K562 (cell line): ENCODE measurements around the gene MATN4. TPM values are rescaled to one million over a fixed set of nuclear protein-coding genes. Genes with fewer than 3 reads are reported as not detected.

ENCODE experiments used
- ARNT ChIP-seq, 2 experiments: fragments of 450-650 bp; IDR thresholded peaks; 2 replicates each; pipeline ENCODE4 v1.6.1; 2016; ENCODE audit warnings: mild to moderate bottlenecking in 1 of 2
- CHAMP1 ChIP-seq: fragments of 450-650 bp; IDR thresholded peaks from 2 replicates; pipeline ENCODE4 v1.6.1; 2016; ENCODE audit warnings: mild to moderate bottlenecking
- CREB3L1 ChIP-seq: fragments of 450-650 bp; IDR thresholded peaks from 2 replicates; pipeline ENCODE4 v1.6.1; 2014; ENCODE audit warnings: low read depth, mild to moderate bottlenecking, moderate library complexity, borderline replicate concordance
- EHMT2 ChIP-seq: fragments of 450-650 bp; IDR thresholded peaks from 2 replicates; pipeline ENCODE4 v1.6.1; 2018; ENCODE audit warnings: antibody characterized with exemption
- ETV5 ChIP-seq: sonication (generic); formaldehyde crosslinking; IDR thresholded peaks from 2 replicates; pipeline ENCODE4 v1.4.0; 2020; ENCODE audit warnings: low read depth, mild to moderate bottlenecking, missing genetic modification reagents
- GTF2F1 ChIP-seq: IDR thresholded peaks from 2 replicates; pipeline ENCODE4 v1.6.1; 2011; ENCODE audit warnings: low read depth, low read length, improper control_type of control experiment
- HMG20B ChIP-seq: fragments of 250-450 bp; sonication (Bioruptor Pico); IDR thresholded peaks from 2 replicates; pipeline ENCODE4 v1.5.0; 2021; ENCODE audit warnings: mild to moderate bottlenecking
- HNRNPH1 ChIP-seq: fragments of 200-400 bp; formaldehyde crosslinking; optimal IDR thresholded peaks from 2 replicates; pipeline ENCODE3; 2017; ENCODE audit warnings: low read depth, mild to moderate bottlenecking, low read length, moderate library complexity
- MGA ChIP-seq: fragments of 450-650 bp; IDR thresholded peaks from 2 replicates; pipeline ENCODE4 v1.6.1; 2016; ENCODE audit warnings: mild to moderate bottlenecking, moderate library complexity
- STAT5A ChIP-seq: IDR thresholded peaks from 2 replicates; pipeline ENCODE4 v1.6.1; 2012; ENCODE audit warnings: low read length, inconsistent platforms, borderline replicate concordance
- ZNF347 ChIP-seq: fragments of 450-650 bp; formaldehyde crosslinking; IDR thresholded peaks from 2 replicates; pipeline ENCODE4 v1.4.0; 2020; ENCODE audit warnings: low read depth, mild to moderate bottlenecking, moderate library complexity
- polyA plus RNA-seq, 8 experiments: library from polyadenylated mRNA; depleted of rRNA in 4 of 8; stranded (reverse) in 5 of 8; unstranded in 3 of 8; fragments of >200 nt; fragmentation: Nextera tagmentation in 2 of 8; fragmentation: Illumina TruSeq in 1 of 8; extraction: Ambion mirVana in 2 of 8; extraction: Trizol in 1 of 8; gene quantifications; 2 replicates each; pipeline versions ENCODE4 v1.2.1 to v1.2.3, GENCODE V29; 2011 to 2014; ENCODE audit warnings: inconsistent platforms in 1 of 8, missing spikeins in 1 of 8
- total RNA-seq, 7 experiments: library from RNA; depleted of rRNA in 6 of 7; stranded (reverse); fragments of >200 nt in 6 of 7; fragmentation: Illumina TruSeq in 2 of 7; extraction: Trizol in 2 of 7; gene quantifications; 2 replicates each; pipeline versions ENCODE4 v1.2.1 to v1.2.3, GENCODE V29; 2011 to 2021; ENCODE audit warnings: low replicate concordance in 1 of 7

MATN4 gene
- total and polyA plus RNA-seq, 9 of the 15 experiments (the other 6 are each of a cell fraction or from before 2014, with no cell fraction given): 0.09 TPM; not detected in 8

GRCh38 chr20:45293041-45294002 lies 14.8 kb downstream of the MATN4 start (continued):
- TF ChIP-seq CREB3L1: peak; percentile 53; the same call in 1 of the 2 replicates
- TF ChIP-seq ETV5 (CRISPR knock-in tag): no peak
- TF ChIP-seq ZNF347 (CRISPR knock-in tag): no peak
- TF ChIP-seq MGA: peak; percentile 87
- no peak for TF ChIP-seq GTF2F1
- TF ChIP-seq HMG20B (CRISPR knock-in tag): no peak
- TF ChIP-seq HNRNPH1: no peak
- no peak for TF ChIP-seq ARNT (IDR thresholded peaks at IDR 0.05)
- TF ChIP-seq STAT5A: no peak
- TF ChIP-seq EHMT2: no peak
- TF ChIP-seq CHAMP1: no peak
